ENCODE results near the gene MRPL45. TPM values are rescaled to one million over a fixed set of nuclear protein-coding genes. Genes with fewer than 3 reads are reported as not detected.

Gene MRPL45
- total RNA-seq, 1 donor from 2014 or later: 42.9 TPM

- Mint-ChIP-seq H3K9me3 (no peaks in the 10 kb centered on the region), H3K4me1 (peaks cover 5% of the 10 kb centered on the region), H3K27ac (no peak overlapping the region), H3K4me3 (no peak overlapping the region), H3K27me3 (peaks cover 2% of the 10 kb centered on the region), H3K36me3 (ENCODE audit: low read depth) (no peaks in the 10 kb centered on the region)
- intact Hi-C loops (cut with micrococcal nuclease): no loop called here
- no peak for DNase-seq
These were observed 33.1 kb downstream of the MRPL45 start for GRCh38 chr17:38329808-38330730.

GRCh38 chr17:38330941-38331411, 34.0 kb downstream of the MRPL45 start:
- H3K9me3 Mint-ChIP-seq: no peaks in the 10 kb centered on the region
- no peak overlapping the region for H3K4me3 Mint-ChIP-seq
- no peak overlapping the region for H3K27ac Mint-ChIP-seq
- peaks cover 5% of the 10 kb centered on the region for H3K4me1 Mint-ChIP-seq
- no peak for DNase-seq
- H3K36me3 Mint-ChIP-seq (ENCODE audit: low read depth): no peaks in the 10 kb centered on the region
- intact Hi-C loops (cut with micrococcal nuclease): no loop called here
- H3K27me3 Mint-ChIP-seq: peaks cover 2% of the 10 kb centered on the region

- intact Hi-C loops (cut with micrococcal nuclease): no loop called here
- Mint-ChIP-seq H3K4me3 (no peak overlapping the region), H3K36me3 (ENCODE audit: low read depth) (no peaks in the 10 kb centered on the region), H3K4me1 (peaks cover 1% of the 10 kb centered on the region), H3K27me3 (peaks cover 2% of the 10 kb centered on the region), H3K9me3 (no peaks in the 10 kb centered on the region), H3K27ac (no peak overlapping the region)
- no peak for DNase-seq
These were observed 35.8 kb downstream of the MRPL45 start for GRCh38 chr17:38332735-38333134.

GRCh38 chr17:38333635-38334295, 36.8 kb downstream of the MRPL45 start:
- H3K27ac Mint-ChIP-seq: no peak overlapping the region
- intact Hi-C loops (cut with micrococcal nuclease): no loop called here
- H3K4me1 Mint-ChIP-seq: peaks cover 1% of the 10 kb centered on the region

GRCh38 chr17:38334480-38335364, 37.8 kb downstream of the MRPL45 start:
- intact Hi-C loops (cut with micrococcal nuclease): no loop called here
- Mint-ChIP-seq H3K9me3 (no peaks in the 10 kb centered on the region), H3K36me3 (ENCODE audit: low read depth) (no peaks in the 10 kb centered on the region)

More at GRCh38 chr17:38333635-38334295, 36.8 kb downstream of the MRPL45 start:
- H3K4me3 Mint-ChIP-seq: no peak overlapping the region
- H3K27me3 Mint-ChIP-seq: peaks cover under 1% of the 10 kb centered on the region
- no peaks in the 10 kb centered on the region for H3K9me3 Mint-ChIP-seq
- no peaks in the 10 kb centered on the region for H3K36me3 Mint-ChIP-seq (ENCODE audit: low read depth)
- peak; percentile 88 for DNase-seq

DNA sequence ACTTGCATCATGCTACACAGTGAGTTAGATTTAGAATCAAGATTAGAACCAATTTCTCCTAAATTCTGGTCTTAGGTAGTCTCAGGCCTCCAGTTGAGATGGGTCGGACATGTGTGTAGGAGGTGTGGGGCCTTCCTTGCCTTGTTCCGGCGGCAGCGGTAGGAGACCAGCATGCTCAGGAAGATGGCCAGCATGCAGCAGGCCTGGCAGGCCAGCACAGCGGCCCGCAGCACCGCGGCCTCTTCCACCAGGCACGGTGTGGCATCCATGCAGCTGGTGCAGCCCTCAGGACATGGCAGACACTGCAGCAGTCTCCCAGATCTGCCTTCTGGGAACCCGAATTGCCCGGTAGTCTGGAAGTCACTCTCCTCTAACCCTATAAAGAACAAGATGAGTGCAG, 39.9 kb downstream of the MRPL45 start:
- H3K4me3 Mint-ChIP-seq: no peak overlapping the region
- DNase-seq: no peak
- no peak overlapping the region for H3K27ac Mint-ChIP-seq

More at GRCh38 chr17:38334480-38335364, 37.8 kb downstream of the MRPL45 start:
- Mint-ChIP-seq H3K4me3 (no peak overlapping the region), H3K27me3 (peaks cover 2% of the 10 kb centered on the region), H3K27ac (no peak overlapping the region), H3K4me1 (peaks cover 1% of the 10 kb centered on the region)
- no peak for DNase-seq

GRCh38 chr17:38338053-38338452, 41.1 kb downstream of the MRPL45 start:
- H3K4me3 Mint-ChIP-seq: no peak overlapping the region
- intact Hi-C loops (cut with micrococcal nuclease): no loop called here
- H3K4me1 Mint-ChIP-seq: peaks cover 1% of the 10 kb centered on the region
- DNase-seq: no peak
- H3K9me3 Mint-ChIP-seq: no peaks in the 10 kb centered on the region
- H3K36me3 Mint-ChIP-seq (ENCODE audit: low read depth): no peaks in the 10 kb centered on the region
- no peak overlapping the region for H3K27ac Mint-ChIP-seq
- H3K27me3 Mint-ChIP-seq: peaks cover 7% of the 10 kb centered on the region

More for the DNA sequence above, 39.9 kb downstream of the MRPL45 start:
- no peaks in the 10 kb centered on the region for H3K36me3 Mint-ChIP-seq (ENCODE audit: low read depth)
- H3K27me3 Mint-ChIP-seq: peaks cover 7% of the 10 kb centered on the region
- no peaks in the 10 kb centered on the region for H3K9me3 Mint-ChIP-seq
- intact Hi-C loops (cut with micrococcal nuclease): no loop called here
- H3K4me1 Mint-ChIP-seq: peaks cover 1% of the 10 kb centered on the region

DNA sequence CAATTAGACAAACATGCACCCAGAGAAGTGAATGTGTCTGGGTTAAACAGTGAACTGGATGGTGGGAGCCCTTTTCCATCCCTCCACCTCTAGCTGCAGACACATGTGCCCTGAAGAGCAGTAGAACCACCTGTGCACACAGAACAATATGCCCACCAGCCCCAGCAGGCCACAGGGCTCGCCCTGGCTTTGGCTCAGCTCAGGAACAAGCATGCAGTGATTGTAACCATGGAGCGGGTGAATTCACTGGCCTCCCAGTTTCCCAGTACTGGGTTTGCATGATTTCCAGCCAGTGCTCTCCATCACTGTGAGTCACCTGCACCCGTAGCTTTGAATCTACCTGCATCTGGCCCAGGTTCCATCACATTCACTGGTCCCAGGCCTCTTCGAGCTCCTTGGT, 41.6 kb downstream of the MRPL45 start:
- Mint-ChIP-seq H3K9me3 (no peaks in the 10 kb centered on the region), H3K27me3 (peaks cover 7% of the 10 kb centered on the region)
- intact Hi-C loops (cut with micrococcal nuclease): no loop called here

GRCh38 chr17:38339891-38340290, 42.9 kb downstream of the MRPL45 start:
- no peak for DNase-seq
- H3K4me3 Mint-ChIP-seq: no peak overlapping the region
- no peaks in the 10 kb centered on the region for H3K4me1 Mint-ChIP-seq
- H3K9me3 Mint-ChIP-seq: no peaks in the 10 kb centered on the region
- H3K36me3 Mint-ChIP-seq (ENCODE audit: low read depth): no peaks in the 10 kb centered on the region
- peaks cover 7% of the 10 kb centered on the region for H3K27me3 Mint-ChIP-seq
- intact Hi-C loops (cut with micrococcal nuclease): no loop called here
- no peak overlapping the region for H3K27ac Mint-ChIP-seq

More for the DNA sequence above, 41.6 kb downstream of the MRPL45 start:
- Mint-ChIP-seq H3K4me3 (no peak overlapping the region), H3K4me1 (peaks cover under 1% of the 10 kb centered on the region), H3K36me3 (ENCODE audit: low read depth) (no peaks in the 10 kb centered on the region), H3K27ac (no peak overlapping the region)
- DNase-seq: no peak

GRCh38 chr17:38341035-38341721, 44.2 kb downstream of the MRPL45 start:
- H3K4me3 Mint-ChIP-seq: no peak overlapping the region
- no peaks in the 10 kb centered on the region for H3K4me1 Mint-ChIP-seq
- H3K9me3 Mint-ChIP-seq: no peaks in the 10 kb centered on the region
- no peaks in the 10 kb centered on the region for H3K36me3 Mint-ChIP-seq (ENCODE audit: low read depth)
- H3K27ac Mint-ChIP-seq: no peak overlapping the region
- no peak for DNase-seq
- intact Hi-C loops (cut with micrococcal nuclease): no loop called here
- peaks cover 7% of the 10 kb centered on the region for H3K27me3 Mint-ChIP-seq

DNA sequence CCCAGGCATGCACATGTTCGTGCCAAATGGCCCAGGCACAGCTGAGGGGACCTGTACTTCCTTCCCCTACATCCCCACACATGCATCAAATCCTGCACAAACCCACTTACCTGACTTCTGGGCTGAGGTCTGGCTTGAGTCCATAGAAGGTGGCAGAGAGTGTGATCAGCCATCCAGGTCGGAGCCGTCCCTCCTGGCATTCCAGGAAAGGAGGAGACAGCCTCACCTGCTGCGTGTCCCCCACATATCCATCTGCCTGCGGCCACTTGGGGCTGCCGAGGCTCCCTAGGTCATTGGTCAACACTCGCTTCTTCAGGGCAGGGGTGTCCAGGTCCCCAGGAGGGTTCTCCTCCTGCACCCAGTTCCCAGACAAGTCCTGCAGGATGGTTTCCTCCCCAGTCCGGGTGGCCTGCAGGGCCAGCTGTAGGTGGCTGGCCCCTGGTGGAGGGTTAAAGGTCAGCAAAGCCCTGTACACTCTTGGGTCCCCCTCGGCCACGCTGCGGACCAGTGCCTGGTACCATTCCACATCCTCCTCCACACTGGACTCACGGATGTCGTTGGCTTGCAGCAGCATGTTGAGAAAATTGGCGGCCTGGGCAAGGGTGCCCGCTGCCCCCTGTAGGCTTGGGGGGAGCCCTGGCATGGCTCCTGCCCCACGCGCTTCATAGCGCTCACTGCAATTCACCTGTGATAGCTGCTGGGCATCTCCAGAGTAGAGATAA, 46.1 kb downstream of the MRPL45 start:
- Mint-ChIP-seq H3K4me1 (no peaks in the 10 kb centered on the region), H3K9me3 (no peaks in the 10 kb centered on the region), H3K27ac (no peak overlapping the region), H3K27me3 (peaks cover 7% of the 10 kb centered on the region), H3K36me3 (ENCODE audit: low read depth) (no peaks in the 10 kb centered on the region), H3K4me3 (no peak overlapping the region)
- intact Hi-C loops (cut with micrococcal nuclease): no loop called here
- no peak for DNase-seq

GRCh38 chr17:38343608-38344419, 46.8 kb downstream of the MRPL45 start, which contains the start of gene GPR179:
Gene GPR179, minus strand, starts transcription at chr17:38343956. Its CDS starts 167 bp downstream, at chr17:38343789.
- Mint-ChIP-seq H3K4me1 (no peaks in the 10 kb centered on the region), H3K4me3 (no peak within 1 kb of the TSS), H3K36me3 (ENCODE audit: low read depth) (no peaks in the 10 kb centered on the region), H3K9me3 (no peaks in the 10 kb centered on the region), H3K27ac (no peak within 1 kb of the TSS), H3K27me3 (peaks cover 6% of the 10 kb centered on the region)
- DNase-seq: no peak
- intact Hi-C loops (cut with micrococcal nuclease): no loop called here

All from activated CD4-positive, alpha-beta T cell treated with anti-CD3 and anti-CD28 coated beads, Interleukin-2, amount 10 ng/mL, durations not matched to agents 24 days and 14 days (primary cell).